IMR-90 (cell line): ENCODE results near the gene TSSK3. TPM values are rescaled to one million over a fixed set of nuclear protein-coding genes. Genes with fewer than 3 reads are reported as not detected.

ENCODE experiments used
- ATAC-seq: fragments of 200-7000 bp; cut with Tn5 transposase; 2 replicates; pipeline ENCODE4 v1.9.1; 2020; ENCODE audit warnings: low read depth, mild to moderate bottlenecking, moderate library complexity
- BruUV-seq: library from RNA; stranded (reverse); fragments of 400-500 nt; replicated peaks from 2 replicates; lab custom pipeline; 2021; lab: Mats Ljungman, UMichigan
- CTCF ChIA-PET: fragments of 300-600 bp; formaldehyde crosslinking; extraction: SDS; loops from one replicate; lab custom pipeline; 2021; ENCODE audit warnings: antibody characterized with exemption; lab: Yijun Ruan, JAX
- POLR2A ChIA-PET: fragments of 300-600 bp; sonication (Branson Sonifier 250); formaldehyde crosslinking; loops from one replicate; lab custom pipeline; 2022; ENCODE audit warnings: antibody characterized with exemption; ENCODE audit not compliant: unreplicated experiment; lab: Charles Lee
- DNase-seq: peaks from one replicate; pipeline ENCODE4 v3.0.0; 2013
- H2AFZ ChIP-seq: replicated peaks from 2 replicates; pipeline ENCODE3; 2013; ENCODE audit warnings: low read length, mild to moderate bottlenecking; ENCODE audit not compliant: poor library complexity
- H2AK5ac ChIP-seq: 2 replicates; pipeline ENCODE4 v1.6.1; 2013; ENCODE audit warnings: low read depth, low read length, inconsistent platforms
- H2AK9ac ChIP-seq: replicated peaks from 2 replicates; pipeline ENCODE3; 2013; ENCODE audit warnings: mild to moderate bottlenecking, low read depth, low read length, moderate library complexity; ENCODE audit not compliant: poor library complexity
- H2BK120ac ChIP-seq: 2 replicates; pipeline ENCODE4 v1.6.1; 2013; ENCODE audit warnings: low read depth, low read length, inconsistent platforms
- H2BK15ac ChIP-seq: 3 replicates; pipeline ENCODE4 v1.6.1; 2013; ENCODE audit warnings: low read depth, low read length, inconsistent platforms
- H2BK20ac ChIP-seq: 2 replicates; pipeline ENCODE4 v1.6.1; 2013; ENCODE audit warnings: low read depth, mild to moderate bottlenecking, inconsistent platforms, low read length, moderate library complexity
- H2BK5ac ChIP-seq: 2 replicates; pipeline ENCODE4 v1.6.1; 2013; ENCODE audit warnings: mild to moderate bottlenecking, low read depth, low read length, inconsistent platforms; ENCODE audit not compliant: poor library complexity, severe bottlenecking
- H3K14ac ChIP-seq: replicated peaks from 2 replicates; pipeline ENCODE4 v1.6.1; 2013; ENCODE audit warnings: low read depth, low read length, inconsistent platforms
- H3K18ac ChIP-seq: 2 replicates; pipeline ENCODE4 v1.6.1; 2013; ENCODE audit warnings: low read depth, low read length, control low read depth
- H3K23ac ChIP-seq: 2 replicates; pipeline ENCODE4 v1.6.1; 2013; ENCODE audit warnings: low read depth, low read length, inconsistent platforms
- H3K27ac ChIP-seq: 2 replicates; pipeline ENCODE4 v1.5.1; 2013; ENCODE audit warnings: mild to moderate bottlenecking, control low read depth, low read length; ENCODE audit not compliant: insufficient read depth
- H3K27me3 ChIP-seq: 2 replicates; pipeline ENCODE4 v1.6.1; 2013; ENCODE audit warnings: low read length; ENCODE audit not compliant: control insufficient read depth, insufficient read depth
- H3K36me3 ChIP-seq: 2 replicates; pipeline ENCODE4 v1.6.1; 2013; ENCODE audit warnings: low read length, mixed read lengths; ENCODE audit not compliant: control insufficient read depth, insufficient read depth
- H3K4ac ChIP-seq: 2 replicates; pipeline ENCODE4 v1.6.1; 2013; ENCODE audit warnings: low read depth, low read length, inconsistent platforms
- H3K4me1 ChIP-seq: 2 replicates; pipeline ENCODE4 v1.6.1; 2013; ENCODE audit warnings: low read length, mixed read lengths; ENCODE audit not compliant: control insufficient read depth, insufficient read depth
- H3K4me2 ChIP-seq: 2 replicates; pipeline ENCODE4 v1.6.1; 2013; ENCODE audit warnings: low read depth, mild to moderate bottlenecking, control low read depth, low read length, moderate library complexity
- H3K4me3 ChIP-seq: 2 replicates; pipeline ENCODE4 v1.5.1; 2013; ENCODE audit warnings: low read depth, mild to moderate bottlenecking, control low read depth, low read length, moderate library complexity; ENCODE audit not compliant: insufficient read depth
- H3K56ac ChIP-seq: 2 replicates; pipeline ENCODE4 v1.6.1; 2013; ENCODE audit warnings: low read length, inconsistent platforms; ENCODE audit not compliant: insufficient read depth; ENCODE audit errors: extremely low read depth
- H3K79me1 ChIP-seq, 2 experiments: 2 replicates each; pipeline ENCODE4 v1.6.1; 2013; ENCODE audit warnings: low read length in 2 of 2, inconsistent platforms in 1 of 2, low read depth in 1 of 2
- H3K9ac ChIP-seq: 2 replicates; pipeline ENCODE4 v1.6.1; 2013; ENCODE audit warnings: low read depth, low read length, control low read depth
- H3K9me1 ChIP-seq: 2 replicates; pipeline ENCODE4 v1.6.1; 2013; ENCODE audit warnings: low read length, inconsistent platforms; ENCODE audit not compliant: insufficient read depth
- H3K9me3 ChIP-seq: 2 replicates; pipeline ENCODE4 v1.6.1; 2013; ENCODE audit warnings: low read length; ENCODE audit not compliant: control insufficient read depth, insufficient read depth
- H4K20me1 ChIP-seq: 2 replicates; pipeline ENCODE4 v1.6.1; 2013; ENCODE audit warnings: low read length, inconsistent platforms; ENCODE audit not compliant: insufficient read depth
- H4K5ac ChIP-seq: 2 replicates; pipeline ENCODE4 v1.6.1; 2013; ENCODE audit warnings: mild to moderate bottlenecking, low read depth, low read length, control low read depth
- H4K8ac ChIP-seq, 2 experiments: 2 replicates each; pipeline ENCODE4 v1.6.1; 2013; ENCODE audit warnings: low read depth in 2 of 2, low read length in 2 of 2, control low read depth in 1 of 2, inconsistent platforms in 1 of 2
- H4K91ac ChIP-seq: 2 replicates; pipeline ENCODE4 v1.6.1; 2013; ENCODE audit warnings: low read depth, low read length, inconsistent platforms; ENCODE audit not compliant: insufficient read depth
- CEBPB ChIP-seq: IDR thresholded peaks from 2 replicates; pipeline ENCODE4 v1.6.1; 2012; ENCODE audit warnings: low read depth, low read length, improper control_type of control experiment
- CHD1 ChIP-seq: IDR thresholded peaks from 2 replicates; pipeline ENCODE4 v1.6.1; 2012; ENCODE audit warnings: low read depth, low read length, improper control_type of control experiment
- WGBS, 2 experiments: methylation state at CpG; one replicate each; pipeline versions ENCODE4 v1.1.5 to v1.1.7; 2013; ENCODE audit warnings: missing lambda C conversion rate in 2 of 2; ENCODE audit not compliant: insufficient read length in 1 of 2; ENCODE audit errors: extremely low coverage in 2 of 2; 5-methylcytosine and 5-hydroxymethylcytosine counted together
- dilution Hi-C: fragments of 300-500 bp; cut with HindIII; formaldehyde crosslinking; loops from one replicate; pipeline ENCODE4 v1.14.3; 2018; ENCODE audit warnings: low sequenced_read_pairs; ENCODE audit not compliant: unreplicated experiment
- in situ Hi-C: fragments of 300-500 bp; cut with MboI; formaldehyde crosslinking; loops from 3 replicates; pipeline ENCODE4 v1.14.3; 2019; ENCODE audit warnings: low sequenced_read_pairs, inconsistent platforms, mixed read lengths
- intact Hi-C: fragments of 100-400 bp; cut with micrococcal nuclease; formaldehyde crosslinking; loops from 2 replicates; pipeline ENCODE4 v1.10.0; 2022
- polyA plus RNA-seq, 3 experiments: library from polyadenylated mRNA; depleted of rRNA; stranded (reverse); fragments of >200 nt; gene quantifications; 2 replicates each; pipeline ENCODE4 v1.2.3, GENCODE V29; 2012; ENCODE audit warnings: low replicate concordance in 1 of 3
- total RNA-seq: library from RNA; depleted of rRNA; stranded (reverse); fragments of >200 nt; gene quantifications from 2 replicates; pipeline ENCODE4 v1.2.3, GENCODE V29; 2012

The TSSK3 gene
- total and polyA plus RNA-seq, 2 of the 4 experiments (the other 2 are of a cell fraction), result 0.96 TPM; not detected in 1

- H3K36me3 ChIP-seq, result peaks cover 24% of the 10 kb centered on the region
- H3K56ac ChIP-seq, result no peak overlapping the region
- no TSS peak for BruUV-seq
- ATAC-seq (no peak), DNase-seq (no peak)
- H3K4me3 ChIP-seq, result no peak overlapping the region
- no peak overlapping the region for H4K91ac ChIP-seq
- POLR2A ChIA-PET, result no interaction called here
- no peak overlapping the region for H4K8ac ChIP-seq
- H3K14ac ChIP-seq, result no peak overlapping the region
- H3K27ac ChIP-seq, result no peak overlapping the region
- TF ChIP-seq CHD1 (no peak), CEBPB (no peak)
- H4K20me1 ChIP-seq, result peaks cover 3% of the 10 kb centered on the region; the same call in 1 of the 2 replicates
- peaks cover 4% of the 10 kb centered on the region for H3K4me1 ChIP-seq
- no peak overlapping the region for H2BK5ac ChIP-seq
- no peak overlapping the region for H3K9ac ChIP-seq
- peaks cover 39 to 65% of the 10 kb centered on the region in 2 experiments for H3K79me1 ChIP-seq
- no peak overlapping the region for H2AFZ ChIP-seq
- H3K18ac ChIP-seq, result no peak overlapping the region
- dilution Hi-C loops, result no loop called here
- H2AK9ac ChIP-seq, result no peak overlapping the region
- H2BK20ac ChIP-seq, result no peak overlapping the region
- intact Hi-C loops, result loop anchor here (5.0 kb wide), 1 partner anchor 55 kb away; the partner anchor contains the start of gene MARCKSL1
- H2BK15ac ChIP-seq, result no peak overlapping the region
- in situ Hi-C loops, result no loop called here
- no peak overlapping the region for H3K4ac ChIP-seq
- no CpG with 5 or more reads among the region's 3 CpGs for WGBS, 2 experiments
- peaks cover 8% of the 10 kb centered on the region; the same call in 1 of the 2 replicates for H3K9me1 ChIP-seq
- H3K23ac ChIP-seq, result no peak overlapping the region
- no peak overlapping the region for H3K4me2 ChIP-seq
- no peak overlapping the region for H4K5ac ChIP-seq
- no peaks in the 10 kb centered on the region for H3K9me3 ChIP-seq
- no peak overlapping the region for H2BK120ac ChIP-seq
- H2AK5ac ChIP-seq, result no peak overlapping the region
- H3K27me3 ChIP-seq, result no peaks in the 10 kb centered on the region
- CTCF ChIA-PET, result interaction anchor here (0.6 kb wide), 1 partner anchor 517 kb away, joined by 8 read pairs; no protein-coding TSS in a partner anchor
These were observed 30.0 kb downstream of the TSSK3 start for GRCh38 chr1:32392325-32392724.
